H9 (cell line): ENCODE results near the gene SDF2L1. TPM values are rescaled to one million over a fixed set of nuclear protein-coding genes. Genes with fewer than 3 reads are reported as not detected.

Experiments
- DNase-seq: peaks from one replicate; pipeline ENCODE4 v3.0.0-alpha.2; 2017
- H2AFZ ChIP-seq: one replicate; pipeline ENCODE4 v1.6.1; 2013; ENCODE audit warnings: mild to moderate bottlenecking, low read length, control low read depth, moderate library complexity
- H2AK5ac ChIP-seq: 2 replicates; pipeline ENCODE4 v1.6.1; 2013; ENCODE audit warnings: low read length, control low read depth, mixed read lengths; ENCODE audit not compliant: insufficient read length
- H2BK120ac ChIP-seq: one replicate; pipeline ENCODE4 v1.6.1; 2013; ENCODE audit warnings: low read depth, mild to moderate bottlenecking, low read length, control low read depth, inconsistent platforms; ENCODE audit not compliant: poor library complexity, severe bottlenecking
- H2BK12ac ChIP-seq: 2 replicates; pipeline ENCODE4 v1.6.1; 2013; ENCODE audit warnings: low read length, control low read depth, mixed read lengths, low read depth; ENCODE audit not compliant: insufficient read length
- H2BK15ac ChIP-seq: 2 replicates; pipeline ENCODE4 v1.6.1; 2013; ENCODE audit warnings: low read depth, low read length, control low read depth
- H2BK20ac ChIP-seq: one replicate; pipeline ENCODE4 v1.6.1; 2013; ENCODE audit warnings: low read depth, mild to moderate bottlenecking, low read length, control low read depth, inconsistent platforms; ENCODE audit not compliant: poor library complexity, severe bottlenecking
- H2BK5ac ChIP-seq: 2 replicates; pipeline ENCODE4 v1.6.1; 2013; ENCODE audit warnings: low read length, control low read depth, mixed read lengths; ENCODE audit not compliant: insufficient read length
- H3K14ac ChIP-seq: 2 replicates; pipeline ENCODE4 v1.6.1; 2013; ENCODE audit warnings: low read length, control low read depth; ENCODE audit not compliant: insufficient read depth
- H3K18ac ChIP-seq: 2 replicates; pipeline ENCODE4 v1.6.1; 2013; ENCODE audit warnings: low read depth, mild to moderate bottlenecking, mixed read lengths, low read length, control low read depth; ENCODE audit not compliant: insufficient read length
- H3K23ac ChIP-seq: 2 replicates; pipeline ENCODE4 v1.6.1; 2013; ENCODE audit warnings: low read length, control low read depth, mixed read lengths, low read depth; ENCODE audit not compliant: insufficient read length
- H3K23me2 ChIP-seq: 2 replicates; pipeline ENCODE4 v1.6.1; 2013; ENCODE audit warnings: low read depth, mild to moderate bottlenecking, mixed read lengths, low read length, control low read depth; ENCODE audit not compliant: insufficient read length, poor library complexity, severe bottlenecking
- H3K27ac ChIP-seq: 2 replicates; pipeline ENCODE4 v1.5.1; 2013; ENCODE audit warnings: low read length, control low read depth, mixed read lengths, low read depth; ENCODE audit not compliant: insufficient read length
- H3K27me3 ChIP-seq: 2 replicates; pipeline ENCODE4 v1.6.1; 2013; ENCODE audit warnings: low read length, control low read depth, inconsistent platforms; ENCODE audit not compliant: insufficient read depth
- H3K4ac ChIP-seq: 2 replicates; pipeline ENCODE4 v1.6.1; 2013; ENCODE audit warnings: low read depth, mild to moderate bottlenecking, control low read depth, inconsistent platforms, low read length, moderate library complexity
- H3K4me1 ChIP-seq: 2 replicates; pipeline ENCODE4 v1.6.1; 2013; ENCODE audit warnings: low read length, control low read depth, inconsistent platforms; ENCODE audit not compliant: insufficient read depth
- H3K4me2 ChIP-seq: 2 replicates; pipeline ENCODE4 v1.6.1; 2013; ENCODE audit warnings: low read length, control low read depth, mixed read lengths; ENCODE audit not compliant: insufficient read length, insufficient read depth
- H3K56ac ChIP-seq: 2 replicates; pipeline ENCODE4 v1.6.1; 2013; ENCODE audit warnings: low read depth, mild to moderate bottlenecking, mixed read lengths, low read length, control low read depth; ENCODE audit not compliant: insufficient read length
- H3K79me1 ChIP-seq: 2 replicates; pipeline ENCODE4 v1.6.1; 2013; ENCODE audit warnings: low read depth, mild to moderate bottlenecking, moderate library complexity, low read length, control low read depth, inconsistent platforms; ENCODE audit not compliant: insufficient read depth, poor library complexity, severe bottlenecking
- H3K79me2 ChIP-seq: 2 replicates; pipeline ENCODE4 v1.6.1; 2013; ENCODE audit warnings: low read length, control low read depth, inconsistent platforms; ENCODE audit not compliant: insufficient read depth
- H3K9ac ChIP-seq: 2 replicates; pipeline ENCODE4 v1.6.1; 2013; ENCODE audit warnings: low read length, control low read depth, mixed read lengths; ENCODE audit not compliant: insufficient read length; ENCODE audit errors: extremely low read depth
- H3K9me3 ChIP-seq: one replicate; pipeline ENCODE4 v1.6.1; 2013; ENCODE audit warnings: low read depth, low read length, inconsistent platforms; ENCODE audit not compliant: control insufficient read depth
- H3T11ph ChIP-seq: one replicate; pipeline ENCODE4 v1.6.1; 2013; ENCODE audit warnings: mild to moderate bottlenecking, low read length, control low read depth, inconsistent platforms
- H4K20me1 ChIP-seq: one replicate; pipeline ENCODE4 v1.6.1; 2013; ENCODE audit not compliant: control insufficient read depth, insufficient read length, insufficient read depth
- H4K5ac ChIP-seq: 2 replicates; pipeline ENCODE4 v1.6.1; 2013; ENCODE audit warnings: low read depth, mild to moderate bottlenecking, mixed read lengths, low read length, control low read depth; ENCODE audit not compliant: insufficient read length
- H4K8ac ChIP-seq: replicated peaks from 2 replicates; pipeline ENCODE4 v1.6.1; 2013; ENCODE audit warnings: low read length, control low read depth, mixed read lengths, low read depth; ENCODE audit not compliant: insufficient read length
- H4K91ac ChIP-seq: 2 replicates; pipeline ENCODE4 v1.6.1; 2013; ENCODE audit warnings: low read depth, mild to moderate bottlenecking, moderate library complexity, mixed read lengths, low read length, control low read depth; ENCODE audit not compliant: insufficient read length
- H3K27ac Mint-ChIP-seq, 3 experiments: 2 replicates in 2 of 3; 3 replicates in 1 of 3; pipeline ENCODE4 v1.8.0; 2020 to 2021; ENCODE audit warnings: mixed read lengths in 3 of 3, mild to moderate bottlenecking in 1 of 3, moderate library complexity in 1 of 3
- H3K27me3 Mint-ChIP-seq: 2 replicates; pipeline ENCODE4 v1.8.0; 2021; ENCODE audit warnings: low read depth, mild to moderate bottlenecking, moderate library complexity, mixed read lengths
- H3K36me3 Mint-ChIP-seq, 3 experiments: 2 replicates in 2 of 3; 3 replicates in 1 of 3; pipeline ENCODE4 v1.8.0; 2020 to 2021; ENCODE audit warnings: low read depth in 3 of 3, mixed read lengths in 3 of 3; ENCODE audit not compliant: insufficient read depth in 1 of 3
- H3K4me1 Mint-ChIP-seq, 2 experiments: 2 replicates each; pipeline ENCODE4 v1.8.0; 2020; ENCODE audit warnings: mixed read lengths in 2 of 2
- H3K4me3 Mint-ChIP-seq, 2 experiments: 2 replicates in 1 of 2; 3 replicates in 1 of 2; pipeline ENCODE4 v1.8.0; 2020 to 2021; ENCODE audit warnings: mild to moderate bottlenecking in 2 of 2, mixed read lengths in 2 of 2, moderate library complexity in 1 of 2
- H3K9me3 Mint-ChIP-seq, 2 experiments: 2 replicates in 1 of 2; 3 replicates in 1 of 2; pipeline ENCODE4 v1.8.0; 2020; ENCODE audit warnings: mild to moderate bottlenecking in 2 of 2, mixed read lengths in 2 of 2, moderate library complexity in 1 of 2
- WGBS: extraction: QIAGEN DNeasy Blood & Tissue Kit; methylation state at CpG from one replicate; pipeline ENCODE4 v1.1.7; 2013; ENCODE audit warnings: missing lambda C conversion rate, low lambda C conversion rate, mixed read lengths; ENCODE audit not compliant: insufficient read length; ENCODE audit errors: extremely low coverage; 5-methylcytosine and 5-hydroxymethylcytosine counted together
- total RNA-seq: library from RNA; stranded (reverse); gene quantifications from 2 replicates; pipeline ENCODE4 v1.2.1, GENCODE V29; 2021
- TF ChIP-seq, protein P1 (sequence below): fragments of 200-600 bp; sonication (generic); conservative IDR thresholded peaks from 3 replicates; pipeline ENCODE4 v1.8.0; 2021; ENCODE audit warnings: antibody characterized with exemption, mild to moderate bottlenecking

Gene SDF2L1
- total RNA-seq, 1 experiment from 2014 or later, result 36.0 TPM

DNA sequence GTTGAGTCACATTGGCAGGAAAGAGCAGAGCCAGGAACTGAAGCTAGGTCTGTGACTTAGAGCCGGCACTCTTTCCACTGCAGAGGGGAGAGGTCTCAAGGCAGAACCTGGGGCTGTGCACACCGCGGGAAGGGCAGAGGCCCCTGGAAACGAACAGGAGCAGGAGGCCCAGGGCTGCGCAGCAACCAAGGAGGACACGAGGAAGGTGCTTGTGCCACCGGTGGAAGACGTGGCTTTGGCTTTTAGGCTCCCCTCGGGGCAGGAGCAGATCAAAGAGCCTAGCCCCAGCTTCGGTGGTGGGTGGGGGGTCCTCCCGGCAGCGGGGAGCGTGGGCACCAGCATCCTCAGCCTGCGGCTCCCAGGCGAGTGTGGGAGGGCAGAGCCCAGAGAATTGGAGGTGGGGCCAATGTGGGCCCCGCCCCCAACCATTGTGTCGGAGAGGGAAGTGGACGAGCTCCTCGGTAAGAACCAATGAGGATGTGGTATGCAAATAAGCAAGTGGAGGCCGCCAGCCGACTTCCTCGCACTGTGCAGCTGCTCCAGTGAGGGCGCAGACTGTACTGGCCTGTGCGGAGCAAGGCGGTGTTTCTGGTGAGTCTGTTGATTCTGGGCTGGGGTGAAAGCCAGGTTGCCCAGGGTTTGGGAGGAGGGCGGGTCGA, 9.7 kb upstream of the SDF2L1 start, which contains the start of gene CCDC116:
Gene CCDC116, plus strand, starts transcription at position 524 of the 659 bp plus-strand sequence. CDS start 422 bp downstream, outside the sequence.
- H3K4me1 Mint-ChIP-seq, result peaks cover 0 to 7% of the 10 kb centered on the region in 2 experiments
- no peak within 1 kb of the TSS for H3K18ac ChIP-seq

More for the DNA sequence above, 9.7 kb upstream of the SDF2L1 start, which contains the start of gene CCDC116:
- DNase-seq, result peak; percentile 77
- no peaks in the 10 kb centered on the region; the same call in 1 of the 2 replicates for H3K27me3 ChIP-seq
- H4K8ac ChIP-seq, result no peak within 1 kb of the TSS
- Mint-ChIP-seq H3K4me3 (no peak within 1 kb of the TSS; a peak in 1 of 5 replicates), H3K9me3 (no peaks in the 10 kb centered on the region; a peak in 1 of 5 replicates), H3K36me3 (peaks cover 5 to 12% (median 10%) of the 10 kb centered on the region in 3 experiments), H3K27ac (no peak within 1 kb of the TSS), H3K27me3 (peaks cover 27% of the 10 kb centered on the region)
- no peaks in the 10 kb centered on the region for H4K20me1 ChIP-seq
- no CpG with 5 or more reads among the region's 27 CpGs for WGBS
- H2BK5ac ChIP-seq, result no peak within 1 kb of the TSS
- no peak within 1 kb of the TSS for H2AFZ ChIP-seq
- no peaks in the 10 kb centered on the region for H3K4me1 ChIP-seq
- H2BK20ac ChIP-seq, result no peak within 1 kb of the TSS
- no peak within 1 kb of the TSS for H2BK120ac ChIP-seq
- no peak within 1 kb of the TSS for H2AK5ac ChIP-seq
- no peaks in the 10 kb centered on the region for H3K79me2 ChIP-seq
- H3T11ph ChIP-seq, result no peak within 1 kb of the TSS
- H2BK12ac ChIP-seq, result no peak within 1 kb of the TSS
- no peak within 1 kb of the TSS for H3K9ac ChIP-seq
- H3K9me3 ChIP-seq, result no peaks in the 10 kb centered on the region
- H4K91ac ChIP-seq, result no peak within 1 kb of the TSS
- H3K23me2 ChIP-seq, result peaks cover 5% of the 10 kb centered on the region
- H3K27ac ChIP-seq, result no peak within 1 kb of the TSS
- H3K14ac ChIP-seq, result no peak within 1 kb of the TSS
- H3K56ac ChIP-seq, result no peak within 1 kb of the TSS
- peaks cover 2% of the 10 kb centered on the region for H3K79me1 ChIP-seq
- TF ChIP-seq, protein P1, sequence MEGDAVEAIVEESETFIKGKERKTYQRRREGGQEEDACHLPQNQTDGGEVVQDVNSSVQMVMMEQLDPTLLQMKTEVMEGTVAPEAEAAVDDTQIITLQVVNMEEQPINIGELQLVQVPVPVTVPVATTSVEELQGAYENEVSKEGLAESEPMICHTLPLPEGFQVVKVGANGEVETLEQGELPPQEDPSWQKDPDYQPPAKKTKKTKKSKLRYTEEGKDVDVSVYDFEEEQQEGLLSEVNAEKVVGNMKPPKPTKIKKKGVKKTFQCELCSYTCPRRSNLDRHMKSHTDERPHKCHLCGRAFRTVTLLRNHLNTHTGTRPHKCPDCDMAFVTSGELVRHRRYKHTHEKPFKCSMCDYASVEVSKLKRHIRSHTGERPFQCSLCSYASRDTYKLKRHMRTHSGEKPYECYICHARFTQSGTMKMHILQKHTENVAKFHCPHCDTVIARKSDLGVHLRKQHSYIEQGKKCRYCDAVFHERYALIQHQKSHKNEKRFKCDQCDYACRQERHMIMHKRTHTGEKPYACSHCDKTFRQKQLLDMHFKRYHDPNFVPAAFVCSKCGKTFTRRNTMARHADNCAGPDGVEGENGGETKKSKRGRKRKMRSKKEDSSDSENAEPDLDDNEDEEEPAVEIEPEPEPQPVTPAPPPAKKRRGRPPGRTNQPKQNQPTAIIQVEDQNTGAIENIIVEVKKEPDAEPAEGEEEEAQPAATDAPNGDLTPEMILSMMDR, result no peak
- H2BK15ac ChIP-seq, result no peak within 1 kb of the TSS
- no peak within 1 kb of the TSS for H3K4ac ChIP-seq
- no peak within 1 kb of the TSS for H3K4me2 ChIP-seq
- no peak within 1 kb of the TSS for H4K5ac ChIP-seq
- H3K23ac ChIP-seq, result no peak within 1 kb of the TSS
